GM18951 (cell line): ENCODE results near the gene ISLR2.

Source experiments
- POLR2A ChIP-seq: IDR thresholded peaks from 4 replicates; pipeline ENCODE4 v1.6.1; 2011; ENCODE audit warnings: mild to moderate bottlenecking; ENCODE audit not compliant: insufficient read length, insufficient read depth; ENCODE audit errors: extremely low read depth
- in situ Hi-C: fragments of 300-500 bp; cut with MboI; formaldehyde crosslinking; loops from one replicate; pipeline ENCODE4 v1.12.0; 2022; ENCODE audit warnings: low sequenced_read_pairs, mixed read lengths, inconsistent platforms; ENCODE audit not compliant: unreplicated experiment

The ISLR2 gene

GRCh38 chr15:74122403-74123130 lies 7.8 kb upstream of the ISLR2 start:
- no peak for TF ChIP-seq POLR2A

GRCh38 chr15:74123131-74123429 lies 7.3 kb upstream of the ISLR2 start:
- in situ Hi-C loops: loop anchor here (10.0 kb wide), 1 partner anchor 202 kb away; no protein-coding TSS in a partner anchor
- TF ChIP-seq POLR2A: no peak

More at GRCh38 chr15:74122403-74123130, 7.8 kb upstream of the ISLR2 start:
- in situ Hi-C loops: loop anchor here (10.0 kb wide), 1 partner anchor 202 kb away; no protein-coding TSS in a partner anchor

- in situ Hi-C loops: loop anchor here (10.0 kb wide), 1 partner anchor 201 kb away; no protein-coding TSS in a partner anchor
- no peak for TF ChIP-seq POLR2A
Measured at GRCh38 chr15:74123658-74124057, 6.7 kb upstream of the ISLR2 start.

GRCh38 chr15:74124196-74124595 lies 6.2 kb upstream of the ISLR2 start:
- in situ Hi-C loops: loop anchor here (10.0 kb wide), 1 partner anchor 201 kb away; no protein-coding TSS in a partner anchor
- TF ChIP-seq POLR2A: no peak

GRCh38 chr15:74124759-74125158 lies 5.6 kb upstream of the ISLR2 start:
- TF ChIP-seq POLR2A: no peak
- in situ Hi-C loops: loop anchor here (5.0 to 10.0 kb wide), 2 partner anchors 173 to 200 kb away; no protein-coding TSS in a partner anchor

GRCh38 chr15:74127255-74127953 lies 3.0 kb upstream of the ISLR2 start:
- in situ Hi-C loops: loop anchor here (5.0 to 10.0 kb wide), 2 partner anchors 170 to 197 kb away; no protein-coding TSS in a partner anchor
- no peak for TF ChIP-seq POLR2A

GRCh38 chr15:74127954-74128784 lies 2.2 kb upstream of the ISLR2 start:
- TF ChIP-seq POLR2A: no peak
- in situ Hi-C loops: loop anchor here (5.0 to 10.0 kb wide), 2 partner anchors 169 to 197 kb away; no protein-coding TSS in a partner anchor

- TF ChIP-seq POLR2A: no peak
- in situ Hi-C loops: loop anchor here (5.0 to 10.0 kb wide), 2 partner anchors 168 to 196 kb away; no protein-coding TSS in a partner anchor
Measured at GRCh38 chr15:74128785-74129585, 1.4 kb upstream of the ISLR2 start.

- in situ Hi-C loops: loop anchor here (5.0 to 10.0 kb wide), 2 partner anchors 168 to 195 kb away; no protein-coding TSS in a partner anchor
- TF ChIP-seq POLR2A: no peak
Measured at GRCh38 chr15:74129586-74130154, 716 bp upstream of the ISLR2 start.

GRCh38 chr15:74130849-74131627 lies 652 bp downstream of the ISLR2 start:
- no peak for TF ChIP-seq POLR2A
- in situ Hi-C loops: no loop called here
